RWPE2 (cell line): ENCODE data around the gene UTP3.

Experiments
- ATAC-seq: fragments of 200-7000 bp; cut with Tn5 transposase; 3 replicates; pipeline ENCODE4 v1.9.1; 2021; ENCODE audit warnings: low read depth
- DNase-seq: peaks from one replicate; pipeline ENCODE4 v3.0.0-alpha.2; 2020; ENCODE audit warnings: low spot score
- H3K27ac ChIP-seq: fragments of 450-650 bp; 2 replicates; pipeline ENCODE4 v1.5.1; 2017; ENCODE audit warnings: mild to moderate bottlenecking; ENCODE audit not compliant: poor library complexity, severe bottlenecking
- H3K27me3 ChIP-seq: fragments of 250-450 bp; sonication (Bioruptor Pico); 2 replicates; pipeline ENCODE4 v1.5.1; 2021; ENCODE audit warnings: mild to moderate bottlenecking, moderate library complexity; ENCODE audit not compliant: insufficient read depth, poor library complexity, severe bottlenecking
- H3K36me3 ChIP-seq: fragments of 250-450 bp; sonication (Bioruptor Pico); 2 replicates; pipeline ENCODE4 v1.5.1; 2020; ENCODE audit warnings: low read depth, mild to moderate bottlenecking, moderate library complexity
- H3K4me1 ChIP-seq: fragments of 250-450 bp; sonication (Bioruptor Pico); 2 replicates; pipeline ENCODE4 v1.5.1; 2021; ENCODE audit warnings: mild to moderate bottlenecking, moderate library complexity; ENCODE audit not compliant: insufficient read depth, poor library complexity, severe bottlenecking
- H3K4me3 ChIP-seq: fragments of 250-450 bp; sonication (Bioruptor Pico); 2 replicates; pipeline ENCODE4 v1.5.1; 2021; ENCODE audit warnings: mild to moderate bottlenecking, moderate library complexity; ENCODE audit not compliant: severe bottlenecking
- H3K9me3 ChIP-seq: fragments of 250-450 bp; sonication (Bioruptor Pico); 2 replicates; pipeline ENCODE4 v1.5.1; 2021; ENCODE audit warnings: mild to moderate bottlenecking, moderate library complexity; ENCODE audit not compliant: severe bottlenecking
- CTCF ChIP-seq: fragments of 450-650 bp; IDR thresholded peaks from one replicate; pipeline ENCODE4 v1.5.1; 2017; ENCODE audit warnings: mild to moderate bottlenecking, moderate library complexity; ENCODE audit not compliant: poor library complexity, severe bottlenecking

The UTP3 gene

GRCh38 chr4:70704931-70705182 is 16.5 kb downstream of the UTP3 start:
- no peak for TF ChIP-seq CTCF
- H3K36me3 ChIP-seq, result no peaks in the 10 kb centered on the region
- peak overlapping the region; percentile 84 for H3K4me3 ChIP-seq
- DNase-seq, result no peak
- H3K27me3 ChIP-seq, result no peaks in the 10 kb centered on the region
- H3K4me1 ChIP-seq, result peaks cover 21% of the 10 kb centered on the region
- H3K27ac ChIP-seq, result peak overlapping the region; percentile 94
- ATAC-seq, result no peak; the same call in 2 of the 3 replicates
- H3K9me3 ChIP-seq, result no peaks in the 10 kb centered on the region

- H3K27me3 ChIP-seq, result no peaks in the 10 kb centered on the region
- peak overlapping the region; percentile 84 for H3K4me3 ChIP-seq
- H3K4me1 ChIP-seq, result peaks cover 21% of the 10 kb centered on the region
- ATAC-seq, result peak; percentile 64
- peak; percentile 74 for DNase-seq
- TF ChIP-seq CTCF, result no peak
- H3K9me3 ChIP-seq, result no peaks in the 10 kb centered on the region
- no peaks in the 10 kb centered on the region for H3K36me3 ChIP-seq
- peak overlapping the region; percentile 94 for H3K27ac ChIP-seq
These were observed 17.1 kb downstream of the UTP3 start for GRCh38 chr4:70705183-70706043.

GRCh38 chr4:70706044-70706461 is 17.7 kb downstream of the UTP3 start:
- H3K9me3 ChIP-seq, result no peaks in the 10 kb centered on the region
- H3K27me3 ChIP-seq, result no peaks in the 10 kb centered on the region
- H3K4me3 ChIP-seq, result peak overlapping the region; percentile 84
- ATAC-seq (peak; percentile 4; the same call in 1 of the 3 replicates), DNase-seq (no peak)
- no peaks in the 10 kb centered on the region for H3K36me3 ChIP-seq
- H3K4me1 ChIP-seq, result peaks cover 15% of the 10 kb centered on the region
- peak overlapping the region; percentile 94 for H3K27ac ChIP-seq
- TF ChIP-seq CTCF, result no peak

- no peak for TF ChIP-seq CTCF
- Histone ChIP-seq H3K36me3 (no peaks in the 10 kb centered on the region), H3K4me1 (peaks cover 10% of the 10 kb centered on the region), H3K27me3 (no peaks in the 10 kb centered on the region), H3K27ac (peak overlapping the region; percentile 94), H3K9me3 (no peaks in the 10 kb centered on the region), H3K4me3 (peak overlapping the region; percentile 84)
- DNase-seq (no peak), ATAC-seq (no peak)
These were observed 18.2 kb downstream of the UTP3 start for GRCh38 chr4:70706516-70706915.

- no peak overlapping the region for H3K27ac ChIP-seq
- no peak for TF ChIP-seq CTCF
- H3K4me3 ChIP-seq, result no peak overlapping the region
- no peaks in the 10 kb centered on the region for H3K27me3 ChIP-seq
- H3K9me3 ChIP-seq, result no peaks in the 10 kb centered on the region
- peaks cover 4% of the 10 kb centered on the region for H3K4me1 ChIP-seq
- no peak for DNase-seq
- ATAC-seq, result no peak
- no peaks in the 10 kb centered on the region for H3K36me3 ChIP-seq
These were observed 21.4 kb downstream of the UTP3 start for GRCh38 chr4:70709611-70710205.
